Measurements from ENCODE around the gene GRHL1. TPM values are rescaled to one million over a fixed set of nuclear protein-coding genes. Genes with fewer than 3 reads are reported as not detected.
A peak's percentile ranks its signal among the peaks of the same experiment; 100 is the strongest.

The GRHL1 gene
- total and polyA plus RNA-seq, 9 of the 15 experiments (the other 6 are each of a cell fraction or from before 2014, with no cell fraction given), result 1.7 to 6.1 (median 4.7) TPM

- no peak for TF ChIP-seq SNAPC5 (CRISPR knock-in tag; IDR thresholded peaks at IDR 0.05)
- no peak for TF ChIP-seq ZNF143 (CRISPR knock-in tag; IDR thresholded peaks at IDR 0.05)
- TF ChIP-seq STAG1 (CRISPR knock-in tag; IDR thresholded peaks at IDR 0.05; ENCODE audit: borderline replicate concordance), result no peak; the same call in 1 of the 2 replicates
- no peak for TF ChIP-seq ZNF551 (CRISPR knock-in tag; IDR thresholded peaks at IDR 0.05)
- TF ChIP-seq ZBTB9 (CRISPR knock-in tag; IDR thresholded peaks at IDR 0.05), result no peak
- TF ChIP-seq DMBX1 (CRISPR knock-in tag; IDR thresholded peaks at IDR 0.05; ENCODE audit: borderline replicate concordance), result peak; percentile 66; the same call in 1 of the 2 replicates
- no peak for TF ChIP-seq ZNF41 (CRISPR knock-in tag; conservative IDR thresholded peaks at IDR 0.05)
- no peak for TF ChIP-seq E2F3 (CRISPR knock-in tag; IDR thresholded peaks at IDR 0.05)
- TF ChIP-seq, protein P1, sequence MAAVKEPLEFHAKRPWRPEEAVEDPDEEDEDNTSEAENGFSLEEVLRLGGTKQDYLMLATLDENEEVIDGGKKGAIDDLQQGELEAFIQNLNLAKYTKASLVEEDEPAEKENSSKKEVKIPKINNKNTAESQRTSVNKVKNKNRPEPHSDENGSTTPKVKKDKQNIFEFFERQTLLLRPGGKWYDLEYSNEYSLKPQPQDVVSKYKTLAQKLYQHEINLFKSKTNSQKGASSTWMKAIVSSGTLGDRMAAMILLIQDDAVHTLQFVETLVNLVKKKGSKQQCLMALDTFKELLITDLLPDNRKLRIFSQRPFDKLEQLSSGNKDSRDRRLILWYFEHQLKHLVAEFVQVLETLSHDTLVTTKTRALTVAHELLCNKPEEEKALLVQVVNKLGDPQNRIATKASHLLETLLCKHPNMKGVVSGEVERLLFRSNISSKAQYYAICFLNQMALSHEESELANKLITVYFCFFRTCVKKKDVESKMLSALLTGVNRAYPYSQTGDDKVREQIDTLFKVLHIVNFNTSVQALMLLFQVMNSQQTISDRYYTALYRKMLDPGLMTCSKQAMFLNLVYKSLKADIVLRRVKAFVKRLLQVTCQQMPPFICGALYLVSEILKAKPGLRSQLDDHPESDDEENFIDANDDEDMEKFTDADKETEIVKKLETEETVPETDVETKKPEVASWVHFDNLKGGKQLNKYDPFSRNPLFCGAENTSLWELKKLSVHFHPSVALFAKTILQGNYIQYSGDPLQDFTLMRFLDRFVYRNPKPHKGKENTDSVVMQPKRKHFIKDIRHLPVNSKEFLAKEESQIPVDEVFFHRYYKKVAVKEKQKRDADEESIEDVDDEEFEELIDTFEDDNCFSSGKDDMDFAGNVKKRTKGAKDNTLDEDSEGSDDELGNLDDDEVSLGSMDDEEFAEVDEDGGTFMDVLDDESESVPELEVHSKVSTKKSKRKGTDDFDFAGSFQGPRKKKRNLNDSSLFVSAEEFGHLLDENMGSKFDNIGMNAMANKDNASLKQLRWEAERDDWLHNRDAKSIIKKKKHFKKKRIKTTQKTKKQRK (IDR thresholded peaks at IDR 0.05; ENCODE audit: borderline replicate concordance, low read depth, low read length), result no peak
- no peak for TF ChIP-seq TARDBP (IDR thresholded peaks at IDR 0.05)
- TF ChIP-seq ZZZ3 (IDR thresholded peaks at IDR 0.05), result no peak
- no peak for TF ChIP-seq NCOA4 (IDR thresholded peaks at IDR 0.05; ENCODE audit: partially characterized antibody)
- no peak for TF ChIP-seq RAD51 (IDR thresholded peaks at IDR 0.05; ENCODE audit: borderline replicate concordance, low read depth)
- no peak for TF ChIP-seq BACH1 (tag; IDR thresholded peaks at IDR 0.05)
- TF ChIP-seq, protein P2, sequence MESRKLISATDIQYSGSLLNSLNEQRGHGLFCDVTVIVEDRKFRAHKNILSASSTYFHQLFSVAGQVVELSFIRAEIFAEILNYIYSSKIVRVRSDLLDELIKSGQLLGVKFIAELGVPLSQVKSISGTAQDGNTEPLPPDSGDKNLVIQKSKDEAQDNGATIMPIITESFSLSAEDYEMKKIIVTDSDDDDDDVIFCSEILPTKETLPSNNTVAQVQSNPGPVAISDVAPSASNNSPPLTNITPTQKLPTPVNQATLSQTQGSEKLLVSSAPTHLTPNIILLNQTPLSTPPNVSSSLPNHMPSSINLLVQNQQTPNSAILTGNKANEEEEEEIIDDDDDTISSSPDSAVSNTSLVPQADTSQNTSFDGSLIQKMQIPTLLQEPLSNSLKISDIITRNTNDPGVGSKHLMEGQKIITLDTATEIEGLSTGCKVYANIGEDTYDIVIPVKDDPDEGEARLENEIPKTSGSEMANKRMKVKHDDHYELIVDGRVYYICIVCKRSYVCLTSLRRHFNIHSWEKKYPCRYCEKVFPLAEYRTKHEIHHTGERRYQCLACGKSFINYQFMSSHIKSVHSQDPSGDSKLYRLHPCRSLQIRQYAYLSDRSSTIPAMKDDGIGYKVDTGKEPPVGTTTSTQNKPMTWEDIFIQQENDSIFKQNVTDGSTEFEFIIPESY (CRISPR knock-in tag; IDR thresholded peaks at IDR 0.05), result peak; percentile 17; the same call in 1 of the 2 replicates
- no peak for TF ChIP-seq ZNF764 (CRISPR knock-in tag; IDR thresholded peaks at IDR 0.05; ENCODE audit: low read depth)
- TF ChIP-seq U2AF1 (optimal IDR thresholded peaks at IDR 0.05; ENCODE audit: low read depth, low read length), result no peak
Observed at GRCh38 chr2:9914384-9915065, 37.0 kb upstream of the GRHL1 start (continued).

Data from K562 (cell line).